ACHN (cell line): ENCODE measurements around the gene YAE1.

Experiments
- DNase-seq: peaks from one replicate; pipeline ENCODE4 v3.0.0-alpha.2; 2015
- in situ Hi-C: cut with HindIII; loops from 2 replicates; pipeline ENCODE4 v1.10.0; 2017; ENCODE audit warnings: low sequenced_read_pairs, low pct_ligation_motif_present, low pct_unique_long_range_greater_than_20kb

YAE1 gene

GRCh38 chr7:39594988-39595620 is 28.9 kb downstream of the YAE1 start:
- in situ Hi-C loops: no loop called here
- DNase-seq: no peak

GRCh38 chr7:39602351-39602750 is 36.1 kb downstream of the YAE1 start:
- in situ Hi-C loops: no loop called here
- DNase-seq: no peak

GRCh38 chr7:39603924-39604323 is 37.7 kb downstream of the YAE1 start:
- DNase-seq: no peak
- in situ Hi-C loops: no loop called here

GRCh38 chr7:39605087-39605486 is 38.9 kb downstream of the YAE1 start:
- in situ Hi-C loops: no loop called here
- DNase-seq: no peak

- no peak for DNase-seq
These were observed 40.1 kb downstream of the YAE1 start for GRCh38 chr7:39606352-39606751.

GRCh38 chr7:39606941-39607340 is 40.7 kb downstream of the YAE1 start:
- in situ Hi-C loops: no loop called here
- no peak for DNase-seq

More at GRCh38 chr7:39606352-39606751, 40.1 kb downstream of the YAE1 start:
- in situ Hi-C loops: no loop called here

- no peak for DNase-seq
- in situ Hi-C loops: no loop called here
These were observed 41.7 kb downstream of the YAE1 start for GRCh38 chr7:39607865-39608264.

- in situ Hi-C loops: no loop called here
- DNase-seq: no peak
These were observed 42.1 kb downstream of the YAE1 start for GRCh38 chr7:39608278-39608677.

- in situ Hi-C loops: no loop called here
- no peak for DNase-seq
These were observed 43.1 kb downstream of the YAE1 start for GRCh38 chr7:39609113-39609934.

GRCh38 chr7:39609935-39610263 is 43.7 kb downstream of the YAE1 start:
- in situ Hi-C loops: no loop called here
- no peak for DNase-seq

- in situ Hi-C loops: no loop called here
- no peak for DNase-seq
These were observed 47.4 kb downstream of the YAE1 start for GRCh38 chr7:39613577-39613976.

- in situ Hi-C loops: no loop called here
These were observed 48.1 kb downstream of the YAE1 start for GRCh38 chr7:39614299-39614698.

GRCh38 chr7:39615350-39615975 is 49.3 kb downstream of the YAE1 start:
- in situ Hi-C loops: no loop called here
- no peak for DNase-seq

More at GRCh38 chr7:39614299-39614698, 48.1 kb downstream of the YAE1 start:
- no peak for DNase-seq

GRCh38 chr7:39616138-39616537 is 49.9 kb downstream of the YAE1 start:
- peak; percentile 53 for DNase-seq
- in situ Hi-C loops: no loop called here

- in situ Hi-C loops: no loop called here
- no peak for DNase-seq
These were observed 50.8 kb downstream of the YAE1 start for GRCh38 chr7:39617005-39617404.

- in situ Hi-C loops: no loop called here
- DNase-seq: no peak
These were observed 52.7 kb downstream of the YAE1 start for GRCh38 chr7:39618868-39619267.

- in situ Hi-C loops: no loop called here
- DNase-seq: no peak
These were observed 54.3 kb downstream of the YAE1 start for GRCh38 chr7:39620486-39620885.

- in situ Hi-C loops: no loop called here
- DNase-seq: peak; percentile 49
These were observed 55.1 kb downstream of the YAE1 start for GRCh38 chr7:39621261-39621660.

GRCh38 chr7:39621784-39622411 is 55.7 kb downstream of the YAE1 start:
- DNase-seq: peak; percentile 22
- in situ Hi-C loops: no loop called here
